Stimulated activated CD8-positive, alpha-beta memory T cell treated with anti-CD3 and anti-CD28 coated beads, Interleukin-15, amount 100 ng/mL, for 1 hour (primary cell): ENCODE results near the gene BRME1.

ENCODE experiments used
- DNase-seq: peaks from one replicate; pipeline ENCODE4 v3.0.0-alpha.2; 2020; ENCODE audit warnings: low read depth

Gene BRME1

GRCh38 chr19:13846557-13847406 lies 59.1 kb downstream of the BRME1 start:
- peak; percentile 93 for DNase-seq

GRCh38 chr19:13844130-13844631 lies 61.7 kb downstream of the BRME1 start:
- no peak for DNase-seq

- no peak for DNase-seq
Observed at GRCh38 chr19:13843104-13843921, 62.6 kb downstream of the BRME1 start.

- no peak for DNase-seq
Observed at GRCh38 chr19:13842291-13843103, 63.4 kb downstream of the BRME1 start.

- no peak for DNase-seq
Observed at GRCh38 chr19:13841962-13842290, 64.0 kb downstream of the BRME1 start.

- no peak for DNase-seq
Observed at GRCh38 chr19:13841086-13841961, 64.6 kb downstream of the BRME1 start.

GRCh38 chr19:13840305-13841085 lies 65.4 kb downstream of the BRME1 start:
- DNase-seq = no peak

GRCh38 chr19:13839938-13840304 lies 66.0 kb downstream of the BRME1 start:
- no peak for DNase-seq

GRCh38 chr19:13839130-13839937 lies 66.6 kb downstream of the BRME1 start:
- peak; percentile 71 for DNase-seq

GRCh38 chr19:13838435-13839129 lies 67.3 kb downstream of the BRME1 start:
- no peak for DNase-seq

- no peak for DNase-seq
Observed at GRCh38 chr19:13835791-13836723, 69.9 kb downstream of the BRME1 start.

- DNase-seq = no peak
Observed at GRCh38 chr19:13834244-13835069, 71.5 kb downstream of the BRME1 start.

- DNase-seq = peak; percentile 83
Observed at GRCh38 chr19:13833330-13834243, 72.3 kb downstream of the BRME1 start.
